Femur (tissue), 1 donor: Measurements from ENCODE around the gene DNAH3.

Experiments used
- DNase-seq: peaks from one replicate; pipeline ENCODE4 v3.0.0-alpha.2; 2017

The DNAH3 gene

GRCh38 chr16:20901068-20901435, 249.6 kb downstream of the DNAH3 start:
- no peak for DNase-seq

- peak; percentile 98 for DNase-seq
These were observed 250.2 kb downstream of the DNAH3 start, which contains the start of the genes DCUN1D3 and LYRM1 for GRCh38 chr16:20900299-20901067. Gene DCUN1D3, minus strand, starts transcription at chr16:20900358. Its CDS starts 37,820 bp downstream, at chr16:20862538. Gene LYRM1, plus strand, starts transcription at chr16:20900771. Its CDS starts 14,785 bp downstream, at chr16:20915556.

GRCh38 chr16:20899477-20900298, 251.0 kb downstream of the DNAH3 start:
- peak; percentile 31 for DNase-seq

GRCh38 chr16:20899071-20899470, 251.6 kb downstream of the DNAH3 start:
- DNase-seq, result no peak

- DNase-seq, result no peak
These were observed 252.7 kb downstream of the DNAH3 start for GRCh38 chr16:20897922-20898321.

GRCh38 chr16:20897253-20897897, 253.3 kb downstream of the DNAH3 start:
- DNase-seq, result no peak

GRCh38 chr16:20894388-20894787, 256.3 kb downstream of the DNAH3 start:
- no peak for DNase-seq

GRCh38 chr16:20889625-20890275, 260.9 kb downstream of the DNAH3 start:
- DNase-seq, result no peak

GRCh38 chr16:20887207-20887606, 263.4 kb downstream of the DNAH3 start:
- DNase-seq, result no peak

GRCh38 chr16:20886320-20886719, 264.3 kb downstream of the DNAH3 start:
- DNase-seq, result no peak

GRCh38 chr16:20884240-20884556, 266.4 kb downstream of the DNAH3 start:
- DNase-seq, result no peak

- no peak for DNase-seq
These were observed 266.9 kb downstream of the DNAH3 start for GRCh38 chr16:20883554-20884239.
